OCI-LY3 (cell line): ENCODE results near the gene AMBRA1.

ENCODE experiments used
- EZH2phosphoT487 ChIP-seq: fragments of 200-600 bp; shearing (Covaris generic); IDR thresholded peaks from 2 replicates; pipeline ENCODE4 v1.6.1; 2018; ENCODE audit warnings: antibody characterized with exemption, mixed run types, low read depth
- TF ChIP-seq, protein P1 (sequence below): fragments of 200-600, 300-600 bp; sonication (generic); IDR thresholded peaks from 2 replicates; pipeline ENCODE4 v1.5.1; 2014; ENCODE audit warnings: antibody characterized with exemption, low read length, low read depth

DNA sequence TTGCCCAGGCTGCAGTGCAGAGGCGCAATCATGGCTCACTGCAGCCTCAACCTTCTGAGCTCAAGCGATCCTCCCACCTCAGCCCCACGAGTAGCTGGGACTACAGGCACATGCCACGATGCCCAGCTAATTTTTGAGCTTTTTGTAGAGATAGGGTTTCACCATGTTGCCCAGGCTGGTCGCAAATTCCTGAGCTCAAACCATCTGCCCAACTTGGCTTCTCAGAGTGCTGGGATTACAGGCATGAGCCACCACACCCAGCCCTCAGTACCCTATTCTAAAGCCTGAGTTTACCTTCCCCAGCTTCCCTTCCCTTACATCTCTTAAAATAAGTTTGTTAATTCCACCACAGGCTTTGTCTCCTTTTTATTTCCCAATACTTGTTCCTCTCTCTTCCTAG, 59.1 kb downstream of the AMBRA1 start:
- TF ChIP-seq, protein P1, sequence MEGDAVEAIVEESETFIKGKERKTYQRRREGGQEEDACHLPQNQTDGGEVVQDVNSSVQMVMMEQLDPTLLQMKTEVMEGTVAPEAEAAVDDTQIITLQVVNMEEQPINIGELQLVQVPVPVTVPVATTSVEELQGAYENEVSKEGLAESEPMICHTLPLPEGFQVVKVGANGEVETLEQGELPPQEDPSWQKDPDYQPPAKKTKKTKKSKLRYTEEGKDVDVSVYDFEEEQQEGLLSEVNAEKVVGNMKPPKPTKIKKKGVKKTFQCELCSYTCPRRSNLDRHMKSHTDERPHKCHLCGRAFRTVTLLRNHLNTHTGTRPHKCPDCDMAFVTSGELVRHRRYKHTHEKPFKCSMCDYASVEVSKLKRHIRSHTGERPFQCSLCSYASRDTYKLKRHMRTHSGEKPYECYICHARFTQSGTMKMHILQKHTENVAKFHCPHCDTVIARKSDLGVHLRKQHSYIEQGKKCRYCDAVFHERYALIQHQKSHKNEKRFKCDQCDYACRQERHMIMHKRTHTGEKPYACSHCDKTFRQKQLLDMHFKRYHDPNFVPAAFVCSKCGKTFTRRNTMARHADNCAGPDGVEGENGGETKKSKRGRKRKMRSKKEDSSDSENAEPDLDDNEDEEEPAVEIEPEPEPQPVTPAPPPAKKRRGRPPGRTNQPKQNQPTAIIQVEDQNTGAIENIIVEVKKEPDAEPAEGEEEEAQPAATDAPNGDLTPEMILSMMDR, result no peak
- TF ChIP-seq EZH2phosphoT487, result no peak
